CD14-positive monocyte (primary cell): Measurements from ENCODE around the gene KAT6B. TPM values are rescaled to one million over a fixed set of nuclear protein-coding genes. Genes with fewer than 3 reads are reported as not detected.

Experiments
- DNase-seq, 3 donors: peaks; one replicate each; pipeline ENCODE4 v3.0.0-alpha.2; 2011 to 2022
- H2AFZ ChIP-seq: 2 replicates; pipeline ENCODE4 v1.6.0; 2012; ENCODE audit warnings: mild to moderate bottlenecking, low read depth, low read length, inconsistent platforms; ENCODE audit not compliant: insufficient read depth, poor library complexity, severe bottlenecking
- H3K27ac ChIP-seq, 2 donors: 1 replicate in 1 of 2; 2 replicates in 1 of 2; pipeline ENCODE4 v1.5.1; 2012 to 2013; ENCODE audit warnings: low read length in 2 of 2, control low read depth in 1 of 2, inconsistent platforms in 1 of 2, low read depth in 1 of 2, mild to moderate bottlenecking in 1 of 2
- H3K27me3 ChIP-seq, 2 donors: one replicate each; pipeline versions ENCODE4 v1.6.0 to v1.6.1; 2011 to 2013; ENCODE audit warnings: low read length in 2 of 2; ENCODE audit not compliant: control insufficient read depth in 2 of 2, insufficient read depth in 2 of 2
- H3K36me3 ChIP-seq, 2 donors: replicated peaks in 1 of 2; 1 replicate in 1 of 2; 2 replicates in 1 of 2; pipeline versions ENCODE4 v1.5.1 to v1.6.1; 2012 to 2013; ENCODE audit warnings: low read length in 2 of 2, control low read depth in 1 of 2, inconsistent platforms in 1 of 2, mild to moderate bottlenecking in 1 of 2; ENCODE audit not compliant: insufficient read depth in 2 of 2, control insufficient read depth in 1 of 2
- H3K4me1 ChIP-seq, 2 donors: 1 replicate in 1 of 2; 2 replicates in 1 of 2; pipeline versions ENCODE4 v1.5.1 to v1.6.1; 2012 to 2013; ENCODE audit warnings: low read length in 2 of 2, control low read depth in 1 of 2, inconsistent platforms in 1 of 2, mild to moderate bottlenecking in 1 of 2, moderate library complexity in 1 of 2; ENCODE audit not compliant: insufficient read depth in 2 of 2, control insufficient read depth in 1 of 2
- H3K4me2 ChIP-seq: replicated peaks from 2 replicates; pipeline ENCODE3; 2012; ENCODE audit warnings: low read length, moderate library complexity, mild to moderate bottlenecking; ENCODE audit not compliant: poor library complexity, severe bottlenecking; ENCODE audit errors: extremely low read depth
- H3K4me3 ChIP-seq, 3 experiments: fragments of 200-600 bp in 1 of 3; sonication (generic) in 1 of 3; replicated peaks in 1 of 3; 1 replicate in 2 of 3; 2 replicates in 1 of 3; pipeline ENCODE4 v1.5.1; 2011 to 2013; ENCODE audit warnings: low read length in 3 of 3, mild to moderate bottlenecking in 3 of 3, control low read depth in 2 of 3, low read depth in 2 of 3, inconsistent platforms in 1 of 3, moderate library complexity in 1 of 3
- H3K79me2 ChIP-seq: 2 replicates; pipeline ENCODE4 v1.6.0; 2012; ENCODE audit warnings: mild to moderate bottlenecking, control low read depth, inconsistent platforms, low read length, moderate library complexity; ENCODE audit not compliant: insufficient read depth
- H3K9ac ChIP-seq: 2 replicates; pipeline ENCODE4 v1.6.0; 2017; ENCODE audit warnings: low read length, mild to moderate bottlenecking; ENCODE audit not compliant: insufficient read depth, poor library complexity, severe bottlenecking
- H3K9me3 ChIP-seq, 2 donors: replicated peaks in 1 of 2; 1 replicate in 1 of 2; 2 replicates in 1 of 2; pipeline versions ENCODE4 v1.5.1 to v1.6.1; 2012 to 2013; ENCODE audit warnings: low read length in 2 of 2, control low read depth in 1 of 2; ENCODE audit not compliant: control insufficient read depth in 1 of 2, insufficient read depth in 1 of 2
- H4K20me1 ChIP-seq: 2 replicates; pipeline ENCODE4 v1.6.0; 2012; ENCODE audit warnings: mild to moderate bottlenecking, low read length, control low read depth, moderate library complexity; ENCODE audit not compliant: insufficient read depth
- H3K27ac Mint-ChIP-seq, 7 donors: one replicate each; pipeline ENCODE4 v1.8.0; 2020; ENCODE audit warnings: mild to moderate bottlenecking in 7 of 7, mixed read lengths in 7 of 7, moderate library complexity in 6 of 7, inconsistent platforms in 2 of 7
- H3K27me3 Mint-ChIP-seq, 3 donors: one replicate each; pipeline ENCODE4 v1.8.0; 2021 to 2022; ENCODE audit warnings: low read depth in 3 of 3, mild to moderate bottlenecking in 3 of 3, mixed read lengths in 3 of 3, moderate library complexity in 3 of 3, inconsistent platforms in 1 of 3
- H3K36me3 Mint-ChIP-seq, 2 donors: one replicate each; pipeline ENCODE4 v1.8.0; 2020; ENCODE audit warnings: mixed read lengths in 2 of 2, inconsistent platforms in 1 of 2, mild to moderate bottlenecking in 1 of 2
- H3K4me1 Mint-ChIP-seq: one replicate; pipeline ENCODE4 v1.8.0; 2020; ENCODE audit warnings: mild to moderate bottlenecking, mixed read lengths
- H3K4me3 Mint-ChIP-seq, 2 donors: one replicate each; pipeline ENCODE4 v1.8.0; 2020; ENCODE audit warnings: mild to moderate bottlenecking in 2 of 2, mixed read lengths in 2 of 2, moderate library complexity in 1 of 2
- H3K9me3 Mint-ChIP-seq, 7 donors: one replicate each; pipeline ENCODE4 v1.8.0; 2020 to 2022; ENCODE audit warnings: mixed read lengths in 7 of 7, mild to moderate bottlenecking in 6 of 7, moderate library complexity in 6 of 7, inconsistent platforms in 2 of 7
- WGBS: methylation state at CpG from one replicate; pipeline ENCODE4 v1.1.5; 2013; ENCODE audit warnings: missing lambda C conversion rate; ENCODE audit not compliant: insufficient coverage; 5-methylcytosine and 5-hydroxymethylcytosine counted together
- intact Hi-C, 2 donors: fragments of 100-400 bp; cut with micrococcal nuclease; formaldehyde crosslinking; loops; one replicate each; pipeline versions ENCODE4 v1.15.0 to v1.15.1; 2023
- polyA plus RNA-seq, 3 donors: library from polyadenylated mRNA; depleted of rRNA in 1 of 3; unstranded in 2 of 3; stranded (reverse) in 1 of 3; fragments of 300-500 nt in 2 of 3; fragments of >200 nt in 1 of 3; fragmentation: Illumina TruSeq in 2 of 3; gene quantifications; 1 replicate in 2 of 3; 2 replicates in 1 of 3; pipeline ENCODE4 v1.2.3, GENCODE V29; 2012 to 2021
- TF ChIP-seq, protein P1 (sequence below): fragments of 200-600 bp; IDR thresholded peaks from one replicate; pipeline ENCODE4 v1.8.0; 2022; ENCODE audit warnings: antibody characterized with exemption, mild to moderate bottlenecking

KAT6B gene
- polyA plus RNA-seq, 3 donors, result 3.3 to 6.4 (median 6.2) TPM

DNA sequence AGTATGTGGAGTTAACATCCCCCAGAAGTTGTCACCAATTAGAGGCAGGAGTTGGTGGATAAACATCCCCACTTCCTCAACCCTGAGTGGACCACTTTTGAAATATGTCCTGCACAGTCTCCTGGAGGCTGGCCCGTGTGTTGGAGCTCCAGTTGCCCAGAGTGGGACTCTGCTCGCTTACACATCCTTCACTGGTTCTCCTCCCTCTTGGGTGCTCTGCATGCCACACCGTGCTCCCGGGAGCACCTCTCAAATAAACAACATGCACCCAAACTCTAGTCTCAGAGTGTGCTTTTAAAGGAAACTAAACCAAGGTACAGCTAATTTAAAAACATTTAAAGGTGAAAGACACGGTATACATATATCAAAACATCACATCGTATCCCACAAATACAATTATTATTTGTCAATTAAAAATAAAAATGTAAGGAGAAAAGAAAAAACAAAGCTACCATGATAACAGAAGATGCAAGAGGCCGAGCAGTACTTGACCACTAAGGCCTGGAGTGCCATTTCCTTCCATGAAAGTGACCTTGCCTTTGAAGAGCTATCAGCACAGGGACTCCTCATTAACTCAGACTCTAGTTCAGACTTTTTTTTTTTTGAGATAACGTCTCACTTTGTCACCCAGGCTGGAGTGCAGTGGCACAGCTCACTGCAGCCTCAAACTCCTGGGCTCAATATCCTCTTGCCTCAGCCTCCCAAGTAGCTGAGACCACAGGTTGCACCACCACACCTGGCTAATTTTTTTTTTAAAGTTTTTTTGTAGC, 237.2 kb downstream of the KAT6B start:
- H3K4me3 Mint-ChIP-seq, result no peak overlapping the region

DNA sequence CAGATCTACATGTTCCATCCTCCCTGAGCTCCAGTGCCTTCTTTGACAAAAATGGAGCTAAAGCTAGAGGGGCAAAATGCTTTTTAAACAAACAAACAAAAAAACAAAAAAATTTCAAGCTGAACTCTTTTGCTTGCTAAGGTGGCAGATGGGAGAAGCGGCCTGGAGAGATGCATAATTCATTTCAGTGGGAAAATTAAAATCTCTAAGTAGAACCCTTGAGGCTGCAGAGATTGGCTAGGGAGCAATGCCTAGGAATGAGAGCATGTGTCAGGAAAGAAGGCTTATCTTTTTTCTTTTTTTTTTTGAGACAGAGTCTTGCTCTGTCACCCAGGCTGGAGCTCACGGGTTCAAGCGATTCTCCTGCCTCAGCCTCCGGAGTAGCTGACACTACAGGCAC, 238.7 kb downstream of the KAT6B start:
- WGBS, result 100% methylated on average over 1 of the region's 4 CpGs
- Histone ChIP-seq H3K4me2 (no peak overlapping the region), H3K79me2 (no peaks in the 10 kb centered on the region), H3K4me1 (no peaks in the 10 kb centered on the region), H3K27me3 (no peaks in the 10 kb centered on the region), H3K9me3 (no peaks in the 10 kb centered on the region), H3K27ac (no peak overlapping the region), H3K4me3 (no peak overlapping the region), H3K36me3 (no peaks in the 10 kb centered on the region), H2AFZ (no peak overlapping the region), H4K20me1 (no peaks in the 10 kb centered on the region), H3K9ac (no peak overlapping the region)
- no peaks in the 10 kb centered on the region for H3K9me3 Mint-ChIP-seq
- no peak for DNase-seq
- H3K36me3 Mint-ChIP-seq, result no peaks in the 10 kb centered on the region
- H3K4me1 Mint-ChIP-seq, result peaks cover 3% of the 10 kb centered on the region
- intact Hi-C loops, result no loop called here
- TF ChIP-seq, protein P1, sequence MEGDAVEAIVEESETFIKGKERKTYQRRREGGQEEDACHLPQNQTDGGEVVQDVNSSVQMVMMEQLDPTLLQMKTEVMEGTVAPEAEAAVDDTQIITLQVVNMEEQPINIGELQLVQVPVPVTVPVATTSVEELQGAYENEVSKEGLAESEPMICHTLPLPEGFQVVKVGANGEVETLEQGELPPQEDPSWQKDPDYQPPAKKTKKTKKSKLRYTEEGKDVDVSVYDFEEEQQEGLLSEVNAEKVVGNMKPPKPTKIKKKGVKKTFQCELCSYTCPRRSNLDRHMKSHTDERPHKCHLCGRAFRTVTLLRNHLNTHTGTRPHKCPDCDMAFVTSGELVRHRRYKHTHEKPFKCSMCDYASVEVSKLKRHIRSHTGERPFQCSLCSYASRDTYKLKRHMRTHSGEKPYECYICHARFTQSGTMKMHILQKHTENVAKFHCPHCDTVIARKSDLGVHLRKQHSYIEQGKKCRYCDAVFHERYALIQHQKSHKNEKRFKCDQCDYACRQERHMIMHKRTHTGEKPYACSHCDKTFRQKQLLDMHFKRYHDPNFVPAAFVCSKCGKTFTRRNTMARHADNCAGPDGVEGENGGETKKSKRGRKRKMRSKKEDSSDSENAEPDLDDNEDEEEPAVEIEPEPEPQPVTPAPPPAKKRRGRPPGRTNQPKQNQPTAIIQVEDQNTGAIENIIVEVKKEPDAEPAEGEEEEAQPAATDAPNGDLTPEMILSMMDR, result no peak
- H3K27ac Mint-ChIP-seq, result no peak overlapping the region
- peaks cover 0 to 10% (median 3%) of the 10 kb centered on the region in 3 donors for H3K27me3 Mint-ChIP-seq
- no peak overlapping the region for H3K4me3 Mint-ChIP-seq

More for the DNA sequence above, 237.2 kb downstream of the KAT6B start:
- H3K27me3 ChIP-seq, result no peaks in the 10 kb centered on the region
- H3K79me2 ChIP-seq, result no peaks in the 10 kb centered on the region
- H2AFZ ChIP-seq, result peak overlapping the region; percentile 24
- no peaks in the 10 kb centered on the region for H4K20me1 ChIP-seq
- TF ChIP-seq, protein P1, result no peak
- no peaks in the 10 kb centered on the region for H3K9me3 ChIP-seq
- Mint-ChIP-seq H3K9me3 (no peaks in the 10 kb centered on the region), H3K36me3 (no peaks in the 10 kb centered on the region), H3K27ac (no peak overlapping the region), H3K27me3 (peaks cover 0 to 10% (median 3%) of the 10 kb centered on the region in 3 donors), H3K4me1 (peaks cover 3% of the 10 kb centered on the region)
- H3K4me2 ChIP-seq, result no peak overlapping the region
- no peaks in the 10 kb centered on the region for H3K4me1 ChIP-seq
- no peak overlapping the region for H3K27ac ChIP-seq
- no peaks in the 10 kb centered on the region for H3K36me3 ChIP-seq
- no peak overlapping the region for H3K9ac ChIP-seq
- no peak overlapping the region for H3K4me3 ChIP-seq
- DNase-seq, result no peak
- intact Hi-C loops, result no loop called here
- WGBS, result 100% methylated on average over 6 of the region's 8 CpGs
